GM12864 (cell line): Measurements from ENCODE around the gene BMERB1.

Experiments
- DNase-seq: peaks from one replicate; pipeline ENCODE4 v3.0.0-alpha.2; 2011; ENCODE audit warnings: low read depth
- H3K4me3 ChIP-seq: 2 replicates; pipeline ENCODE4 v1.5.1; 2011; ENCODE audit warnings: mild to moderate bottlenecking, low read depth, low read length, control low read depth
- CTCF ChIP-seq: IDR thresholded peaks from 2 replicates; pipeline ENCODE4 v1.5.1; 2011; ENCODE audit warnings: low read depth, mild to moderate bottlenecking, moderate library complexity, low read length, control low read depth, inconsistent platforms; ENCODE audit errors: missing control alignments

BMERB1 gene

GRCh38 chr16:15611610-15612009, 177.2 kb downstream of the BMERB1 start:
- no peak for TF ChIP-seq CTCF
- no peak for DNase-seq
- no peak overlapping the region for H3K4me3 ChIP-seq

GRCh38 chr16:15613676-15614075, 179.3 kb downstream of the BMERB1 start:
- no peak for TF ChIP-seq CTCF
- no peak for DNase-seq
- no peak overlapping the region for H3K4me3 ChIP-seq

- TF ChIP-seq CTCF = no peak
- H3K4me3 ChIP-seq = no peak overlapping the region
- DNase-seq = no peak
Measured at GRCh38 chr16:15616012-15616411, 181.6 kb downstream of the BMERB1 start.

GRCh38 chr16:15616475-15617165, 182.2 kb downstream of the BMERB1 start:
- no peak for TF ChIP-seq CTCF
- no peak for DNase-seq
- H3K4me3 ChIP-seq = no peak overlapping the region

- H3K4me3 ChIP-seq = no peak overlapping the region
- no peak for TF ChIP-seq CTCF
- no peak for DNase-seq
Measured at GRCh38 chr16:15617901-15618300, 183.5 kb downstream of the BMERB1 start.

GRCh38 chr16:15618392-15618791, 184.0 kb downstream of the BMERB1 start:
- DNase-seq = no peak
- H3K4me3 ChIP-seq = no peak overlapping the region
- no peak for TF ChIP-seq CTCF

GRCh38 chr16:15620611-15621195, 186.3 kb downstream of the BMERB1 start:
- TF ChIP-seq CTCF = no peak
- DNase-seq = no peak
- no peak overlapping the region for H3K4me3 ChIP-seq
